NT2/D1 (cell line): ENCODE data around the gene STRN.

ENCODE experiments used
- DNase-seq: peaks from one replicate; pipeline ENCODE4 v3.0.0-alpha.2; 2011; ENCODE audit warnings: low read depth, low spot score
- H3K27me3 ChIP-seq: 2 replicates; pipeline ENCODE4 v1.6.0; 2011; ENCODE audit warnings: mild to moderate bottlenecking; ENCODE audit not compliant: insufficient read length, insufficient read depth
- H3K36me3 ChIP-seq: 2 replicates; pipeline ENCODE4 v1.6.1; 2011; ENCODE audit warnings: mild to moderate bottlenecking, low read length, mixed read lengths; ENCODE audit not compliant: insufficient read depth, insufficient read length
- H3K4me1 ChIP-seq: 2 replicates; pipeline ENCODE4 v1.5.1; 2011; ENCODE audit not compliant: insufficient read depth, insufficient read length
- H3K4me3 ChIP-seq: 2 replicates; pipeline ENCODE4 v1.5.1; 2011; ENCODE audit warnings: low read depth; ENCODE audit not compliant: insufficient read length
- H3K9ac ChIP-seq: 2 replicates; pipeline ENCODE4 v1.6.0; 2011; ENCODE audit warnings: low read depth; ENCODE audit not compliant: insufficient read length
- H3K9me3 ChIP-seq: 2 replicates; pipeline ENCODE4 v1.5.1; 2011; ENCODE audit warnings: mild to moderate bottlenecking, low read length; ENCODE audit not compliant: insufficient read depth
- SUZ12 ChIP-seq: IDR thresholded peaks from 2 replicates; pipeline ENCODE4 v1.6.1; 2011; ENCODE audit not compliant: insufficient read length, insufficient read depth; ENCODE audit errors: extremely low read depth
- YY1 ChIP-seq: IDR thresholded peaks from 2 replicates; pipeline ENCODE4 v1.6.1; 2011; ENCODE audit not compliant: insufficient read length, insufficient read depth
- ZNF274 ChIP-seq: IDR thresholded peaks from 2 replicates; pipeline ENCODE4 v1.6.1; 2011; ENCODE audit warnings: mild to moderate bottlenecking, low read depth, low read length

Gene STRN

DNA sequence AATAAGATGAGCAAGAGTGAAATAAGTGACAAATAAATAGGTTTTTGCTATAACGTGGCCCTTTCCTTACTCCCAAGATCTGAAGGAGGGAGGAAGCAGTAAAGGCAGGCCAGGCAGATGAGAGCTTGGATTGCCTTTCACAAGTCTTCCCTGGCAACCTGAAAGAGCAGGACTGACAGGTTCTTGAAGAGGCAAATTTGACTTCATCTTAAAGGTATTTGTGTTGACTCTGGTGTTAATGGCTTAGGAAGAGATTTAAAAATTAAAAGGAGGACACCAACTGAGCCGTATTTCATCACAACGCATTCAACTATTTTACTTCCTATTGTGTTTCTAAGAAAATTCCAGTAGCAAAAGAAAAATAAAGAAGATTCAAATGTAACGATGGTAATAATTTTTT is 3.2 kb downstream of the STRN start:
- no peak overlapping the region for H3K4me3 ChIP-seq
- peak; percentile 18 for DNase-seq
- H3K4me1 ChIP-seq: no peaks in the 10 kb centered on the region
- TF ChIP-seq YY1 (no peak), SUZ12 (no peak), ZNF274 (no peak)
- H3K27me3 ChIP-seq: no peaks in the 10 kb centered on the region
- no peaks in the 10 kb centered on the region for H3K36me3 ChIP-seq
- H3K9me3 ChIP-seq: no peaks in the 10 kb centered on the region
- H3K9ac ChIP-seq: no peak overlapping the region

DNA sequence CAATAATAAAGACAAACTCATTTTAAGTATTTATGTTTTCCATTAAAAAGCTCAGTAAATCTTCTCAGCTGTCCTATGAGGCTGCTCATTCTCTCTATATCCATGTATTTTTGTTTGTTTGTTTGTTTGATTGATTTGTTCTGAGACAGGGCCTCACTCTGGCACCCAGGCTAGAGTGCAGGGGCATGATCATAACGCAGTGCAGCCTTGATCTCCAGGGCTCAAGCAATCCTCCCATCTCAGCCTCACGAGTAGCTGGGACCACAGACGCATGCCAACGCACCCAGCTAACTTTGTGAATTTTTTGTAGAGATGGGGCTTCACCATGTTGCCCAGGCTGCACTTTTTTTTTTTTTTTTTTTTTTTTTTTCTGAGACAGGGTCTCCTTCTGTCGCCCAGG is 5.6 kb downstream of the STRN start:
- H3K36me3 ChIP-seq: no peaks in the 10 kb centered on the region
- H3K9ac ChIP-seq: no peak overlapping the region
- H3K27me3 ChIP-seq: no peaks in the 10 kb centered on the region
- no peaks in the 10 kb centered on the region for H3K9me3 ChIP-seq
- no peak overlapping the region for H3K4me3 ChIP-seq
- DNase-seq: no peak
- no peak for TF ChIP-seq ZNF274
- no peak for TF ChIP-seq SUZ12
- no peak for TF ChIP-seq YY1
- H3K4me1 ChIP-seq: no peaks in the 10 kb centered on the region

DNA sequence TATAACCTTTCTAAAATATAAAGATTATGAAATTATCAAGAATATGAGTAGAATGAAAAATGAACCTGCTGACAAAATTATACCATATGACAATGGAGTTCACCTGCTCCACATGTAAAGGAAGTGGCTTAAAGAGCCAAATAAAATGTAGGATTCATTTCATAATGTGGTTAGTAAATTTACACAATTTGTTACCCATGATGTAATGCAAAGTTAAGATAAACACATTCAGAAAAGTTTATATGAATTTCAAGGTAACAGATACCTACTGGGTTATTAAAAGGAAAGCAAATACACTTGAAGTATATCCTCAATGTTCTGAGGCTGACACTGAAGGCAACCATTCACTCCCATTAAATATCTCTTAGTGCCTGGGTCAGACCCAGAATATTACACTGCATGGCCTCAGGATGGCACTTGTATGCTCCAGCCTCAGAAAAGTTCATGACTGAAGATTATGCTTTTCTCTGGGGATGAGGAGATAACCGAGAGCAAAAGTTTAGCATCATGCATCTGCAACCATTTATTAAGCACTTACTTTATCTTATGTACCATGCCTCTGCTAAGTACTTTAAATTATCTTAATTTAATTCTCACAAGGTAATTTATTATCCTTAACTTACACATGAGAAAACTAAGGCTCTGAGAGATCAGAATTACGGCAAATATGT is 6.2 kb downstream of the STRN start:
- Histone ChIP-seq H3K4me1 (no peaks in the 10 kb centered on the region), H3K9ac (no peak overlapping the region), H3K4me3 (no peak overlapping the region), H3K27me3 (no peaks in the 10 kb centered on the region), H3K36me3 (no peaks in the 10 kb centered on the region), H3K9me3 (no peaks in the 10 kb centered on the region)
- TF ChIP-seq SUZ12: no peak
- TF ChIP-seq ZNF274: no peak
- no peak for TF ChIP-seq YY1
- no peak for DNase-seq

DNA sequence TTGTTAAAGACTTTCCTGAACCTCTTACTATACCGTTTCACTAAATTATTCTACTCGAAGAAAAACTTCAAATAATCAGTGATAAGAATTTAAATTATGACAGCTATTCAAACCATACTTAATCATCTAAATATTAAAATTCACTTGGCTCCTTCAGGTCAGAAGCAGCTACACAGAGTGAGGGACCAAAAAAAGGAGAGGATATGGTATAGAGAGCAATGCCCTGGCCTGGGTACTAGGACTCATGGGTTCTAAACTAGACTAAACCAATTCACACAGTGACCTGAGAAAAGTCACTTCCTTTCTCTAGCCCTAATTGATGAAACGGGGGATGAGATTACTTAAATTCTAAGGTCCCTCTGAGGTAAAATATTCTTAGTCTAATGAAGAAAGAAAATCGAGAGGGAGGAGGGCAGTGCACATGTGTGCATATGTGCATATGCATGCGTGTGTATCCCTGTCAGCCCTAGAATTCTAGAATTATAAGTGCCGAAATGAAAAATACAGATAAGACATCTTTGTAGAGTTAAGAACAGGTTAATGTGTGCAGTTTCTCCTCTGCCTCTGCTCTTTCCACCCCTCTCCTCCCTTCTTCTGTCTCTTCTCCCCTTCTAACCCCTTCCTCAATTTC is 11.2 kb downstream of the STRN start:
- no peak for DNase-seq
- H3K36me3 ChIP-seq: no peaks in the 10 kb centered on the region
- H3K9ac ChIP-seq: no peak overlapping the region
- no peaks in the 10 kb centered on the region for H3K4me1 ChIP-seq
- TF ChIP-seq SUZ12 (no peak), ZNF274 (no peak), YY1 (no peak)
- no peaks in the 10 kb centered on the region for H3K27me3 ChIP-seq
- no peaks in the 10 kb centered on the region for H3K9me3 ChIP-seq
- H3K4me3 ChIP-seq: no peak overlapping the region

DNA sequence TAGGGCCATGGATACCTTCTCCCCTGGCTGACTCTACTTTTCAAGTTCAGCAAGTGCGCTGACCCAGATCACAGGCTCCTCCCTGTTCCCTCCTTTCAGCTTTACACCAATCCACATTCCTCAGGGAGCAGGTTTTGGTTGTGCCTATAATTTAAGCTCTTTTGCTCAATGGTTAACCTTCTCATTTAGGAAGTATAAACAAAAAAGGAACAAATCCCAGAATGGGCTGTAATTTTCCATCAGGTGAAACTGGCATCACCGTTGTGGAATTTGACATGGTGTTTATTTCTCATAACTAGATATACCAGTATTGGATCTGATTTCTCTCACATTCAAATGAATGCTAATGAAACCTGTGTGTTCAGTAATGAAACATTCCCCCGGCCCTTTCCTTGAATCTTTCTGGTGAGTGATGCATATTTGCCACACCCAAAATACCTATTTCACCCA is 13.6 kb downstream of the STRN start:
- Histone ChIP-seq H3K9me3 (no peaks in the 10 kb centered on the region), H3K4me3 (no peak overlapping the region), H3K9ac (no peak overlapping the region), H3K4me1 (no peaks in the 10 kb centered on the region), H3K27me3 (no peaks in the 10 kb centered on the region), H3K36me3 (no peaks in the 10 kb centered on the region)
- no peak for TF ChIP-seq SUZ12
- TF ChIP-seq YY1: no peak
- no peak for TF ChIP-seq ZNF274
- no peak for DNase-seq

DNA sequence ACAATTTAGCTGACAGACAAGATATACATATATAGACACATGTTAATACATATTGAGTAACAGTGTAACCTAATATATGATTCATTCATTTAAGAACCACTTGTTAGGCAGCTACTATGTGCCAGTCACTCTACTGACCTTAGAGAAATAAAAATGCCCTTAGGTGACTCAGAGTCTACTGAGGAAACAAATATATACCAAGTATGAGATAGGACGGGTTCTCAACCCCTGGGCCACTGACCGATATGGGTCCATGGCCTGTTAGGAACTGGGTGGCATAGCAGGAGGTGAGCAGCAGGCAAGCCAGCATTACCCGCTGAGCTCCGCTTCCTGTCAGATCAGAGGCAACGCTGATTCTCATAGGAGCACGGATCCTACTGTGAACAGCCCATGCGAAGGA is 14.8 kb downstream of the STRN start:
- TF ChIP-seq YY1 (no peak), SUZ12 (no peak), ZNF274 (no peak)
- no peak overlapping the region for H3K9ac ChIP-seq
- DNase-seq: no peak
- no peak overlapping the region for H3K4me3 ChIP-seq
- H3K27me3 ChIP-seq: no peaks in the 10 kb centered on the region
- no peaks in the 10 kb centered on the region for H3K9me3 ChIP-seq
- no peaks in the 10 kb centered on the region for H3K36me3 ChIP-seq
- no peaks in the 10 kb centered on the region for H3K4me1 ChIP-seq

DNA sequence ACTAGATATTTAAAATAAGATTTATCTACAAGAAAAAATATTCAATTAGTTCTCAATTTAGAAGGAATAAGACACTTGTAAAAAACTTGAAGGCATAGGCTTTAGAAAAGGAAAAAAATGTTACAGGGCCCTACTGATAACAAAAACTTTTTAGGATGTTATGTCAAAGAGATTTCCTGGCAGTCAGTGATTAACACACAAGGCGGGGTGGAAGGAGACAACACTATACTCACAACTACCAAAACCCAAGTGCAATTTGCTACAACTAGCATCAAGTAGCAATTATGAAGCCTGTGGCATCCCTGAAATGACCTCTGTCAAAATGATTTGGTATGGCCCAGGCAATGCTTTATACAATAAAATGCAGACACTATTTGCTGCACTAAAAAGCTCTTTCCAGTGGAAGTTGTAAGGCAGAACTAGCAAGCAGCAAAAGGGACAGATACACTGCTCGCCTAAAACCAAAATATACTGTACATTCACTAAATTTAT is 15.3 kb downstream of the STRN start:
- DNase-seq: no peak
- Histone ChIP-seq H3K27me3 (no peaks in the 10 kb centered on the region), H3K4me1 (no peaks in the 10 kb centered on the region), H3K9me3 (no peaks in the 10 kb centered on the region), H3K36me3 (no peaks in the 10 kb centered on the region), H3K9ac (no peak overlapping the region), H3K4me3 (no peak overlapping the region)
- no peak for TF ChIP-seq YY1
- no peak for TF ChIP-seq SUZ12
- no peak for TF ChIP-seq ZNF274
